EL (cell line): Measurements from ENCODE around the gene GABRB2.
"Not testable (repeated sequence)": the region's sequence is repeated elsewhere in the genome, so short reads cannot be mapped to it uniquely, and the experiment has no call there.

Experiments used
- DNase-seq: peaks from one replicate; pipeline ENCODE4 v3.0.0-alpha.2; 2016

Gene GABRB2

DNA sequence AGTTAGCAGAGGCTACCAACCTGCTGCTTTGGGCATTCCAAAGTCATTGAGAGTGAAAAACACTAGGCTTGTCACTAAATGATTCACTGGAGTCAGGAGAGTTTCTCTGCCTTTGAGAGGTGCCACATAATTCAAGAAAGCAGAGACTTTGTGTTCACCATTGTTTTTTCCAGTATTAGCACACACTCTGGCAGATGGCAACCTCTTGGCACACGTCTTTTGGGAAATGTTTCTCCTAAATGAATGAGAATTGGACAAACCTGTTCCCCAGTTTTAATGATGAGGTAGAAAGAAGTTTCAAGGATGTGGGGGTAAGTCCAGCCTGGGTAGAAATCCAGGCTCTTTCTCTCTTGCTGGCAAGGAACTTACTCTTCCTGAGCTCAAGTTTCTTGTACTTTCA is 259.1 kb downstream of the GABRB2 start:
- no peak for DNase-seq

DNA sequence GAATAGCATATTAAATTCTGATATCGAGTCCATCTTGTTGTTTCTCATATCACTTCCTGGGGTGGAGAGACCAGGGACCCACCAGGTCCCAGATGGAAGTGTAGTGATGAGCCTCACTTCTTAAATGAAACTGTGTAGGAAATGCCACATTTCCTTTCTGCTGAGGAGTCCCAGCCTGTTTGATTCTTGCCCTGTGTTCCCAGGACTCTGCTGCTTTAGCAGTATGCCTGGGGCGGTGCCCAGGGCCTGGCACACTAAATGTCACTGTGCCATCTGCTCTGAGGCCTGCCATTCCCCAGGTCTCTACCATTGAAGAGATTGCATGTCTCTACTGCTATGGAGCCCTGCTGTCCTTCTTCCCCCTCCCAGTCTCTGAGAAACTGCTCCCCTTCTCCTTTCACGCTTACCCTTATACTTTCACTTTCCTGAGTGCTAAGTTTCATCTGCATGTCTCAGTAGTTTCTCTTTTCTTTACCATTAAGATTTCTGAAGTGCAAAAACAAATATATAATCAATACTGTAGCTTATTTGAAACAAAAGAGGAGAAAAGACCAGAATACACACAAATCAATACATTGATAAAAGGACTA is 260.4 kb downstream of the GABRB2 start:
- DNase-seq = no peak

DNA sequence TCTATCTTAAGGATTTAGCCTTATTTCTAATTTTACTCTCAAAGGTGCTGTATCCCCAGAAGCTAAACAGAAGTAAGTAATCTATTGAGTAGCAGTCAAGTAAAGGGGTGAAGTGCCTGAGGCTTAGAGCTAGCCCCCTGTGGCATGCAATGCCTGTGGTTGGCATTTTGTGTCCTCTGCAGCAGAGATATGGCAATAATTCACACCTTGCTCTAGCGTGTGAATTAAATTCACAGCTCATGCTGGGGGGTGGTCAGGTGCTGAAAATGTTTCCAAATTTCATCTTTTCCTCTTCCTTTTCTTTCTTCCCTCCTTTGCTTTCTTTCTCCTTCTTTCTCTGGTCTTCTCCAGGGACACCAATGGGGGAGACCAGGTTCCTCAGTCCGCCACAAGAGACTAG is 262.1 kb downstream of the GABRB2 start:
- DNase-seq = no peak

DNA sequence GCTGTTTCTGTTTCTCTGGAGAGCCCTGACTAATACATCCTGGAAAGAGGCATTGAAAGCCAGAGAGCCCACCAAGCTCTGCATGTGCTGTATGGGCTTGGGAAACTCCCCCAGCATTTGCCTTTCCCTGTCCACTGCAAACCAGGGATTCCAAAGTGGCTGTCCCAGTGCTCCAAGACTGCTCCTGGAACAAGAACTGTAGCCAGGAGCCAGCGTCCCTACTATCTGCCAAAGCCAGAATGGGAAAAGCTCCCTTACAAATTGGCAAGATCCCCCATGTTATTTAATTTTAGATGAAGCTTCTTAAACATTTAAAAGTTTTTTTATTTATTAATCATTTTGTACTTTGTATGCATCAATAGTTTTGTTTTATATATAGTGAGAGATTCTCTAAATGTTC is 263.2 kb downstream of the GABRB2 start:
- no peak for DNase-seq

DNA sequence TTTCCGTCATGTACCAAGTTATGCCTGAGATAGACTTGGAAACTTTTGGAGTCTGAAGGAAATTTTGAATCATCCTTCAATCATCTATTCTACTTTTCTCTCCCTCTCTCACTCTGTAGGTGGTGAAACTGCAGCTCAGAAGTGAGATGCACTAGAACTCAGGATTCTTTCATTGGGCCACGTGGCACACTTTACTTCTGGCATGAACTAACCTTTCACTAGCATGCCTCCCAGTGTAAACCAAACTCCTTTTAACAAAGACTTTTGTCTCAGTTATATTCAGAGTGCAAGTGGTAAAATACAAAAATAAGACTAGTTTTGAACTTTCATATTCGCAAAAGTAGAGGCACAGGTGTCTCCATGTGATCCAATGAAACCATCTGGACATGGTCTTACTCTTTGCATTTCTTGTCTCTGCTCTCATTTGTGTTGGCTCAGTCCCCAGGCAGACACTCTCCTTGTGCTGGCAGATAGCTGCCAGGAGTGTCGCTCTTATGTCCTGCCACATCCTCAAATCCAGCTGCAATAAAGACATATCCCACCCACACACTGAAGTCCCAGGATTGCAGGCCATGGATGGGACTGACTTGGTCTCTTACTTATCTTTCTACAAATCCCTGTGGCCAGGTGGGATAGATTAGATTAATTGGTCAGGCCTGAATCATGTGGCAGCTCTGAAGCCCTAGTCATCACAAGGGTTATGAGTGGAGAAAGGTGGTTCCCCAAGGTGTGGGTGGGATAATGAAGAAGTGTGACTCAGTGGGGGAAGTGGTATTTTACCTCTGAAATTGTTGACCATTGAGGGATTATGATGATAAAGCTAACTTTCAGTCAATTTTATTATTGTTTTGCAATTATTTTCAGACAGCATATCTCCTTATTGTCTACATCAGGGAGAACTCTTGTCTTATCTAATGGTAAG is 267.5 kb downstream of the GABRB2 start:
- no peak for DNase-seq

DNA sequence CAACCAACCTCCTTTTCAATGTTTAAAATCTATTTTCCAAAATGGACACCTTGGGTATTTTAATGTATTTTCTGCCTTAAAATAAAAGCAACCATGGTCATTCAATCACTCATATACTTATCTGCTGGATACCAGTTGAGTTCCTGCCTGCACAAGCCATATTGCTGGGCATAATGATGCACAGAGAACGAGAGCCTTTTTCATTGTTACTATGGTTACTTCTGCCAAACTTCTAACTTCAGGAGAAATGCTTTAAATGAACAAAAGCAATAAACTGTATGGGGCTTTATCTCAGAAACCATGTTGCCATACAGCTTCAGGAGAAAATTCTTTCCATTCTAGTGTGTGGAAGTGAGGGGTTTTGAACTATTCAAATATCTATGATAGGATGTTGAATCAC is 269.5 kb downstream of the GABRB2 start:
- DNase-seq = no peak

DNA sequence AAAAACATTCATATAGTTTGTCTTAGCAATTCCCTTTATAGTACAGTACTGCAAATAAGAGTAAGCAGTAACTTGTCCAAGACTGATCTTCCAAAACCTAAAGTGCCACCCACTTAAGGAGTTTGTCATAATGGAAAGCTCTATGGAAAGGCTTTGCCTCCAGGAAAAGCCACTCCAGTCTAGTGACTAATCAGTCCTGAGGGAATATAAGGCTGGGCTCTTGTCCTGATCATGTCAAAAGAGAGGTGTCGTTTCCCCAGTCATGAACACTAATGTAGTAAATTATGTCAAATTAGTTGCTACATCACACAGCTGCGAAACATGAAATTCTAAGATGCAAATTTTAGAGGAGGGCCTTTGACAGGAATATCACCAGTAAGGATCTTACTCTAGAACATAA is 271.6 kb downstream of the GABRB2 start:
- DNase-seq = no peak

DNA sequence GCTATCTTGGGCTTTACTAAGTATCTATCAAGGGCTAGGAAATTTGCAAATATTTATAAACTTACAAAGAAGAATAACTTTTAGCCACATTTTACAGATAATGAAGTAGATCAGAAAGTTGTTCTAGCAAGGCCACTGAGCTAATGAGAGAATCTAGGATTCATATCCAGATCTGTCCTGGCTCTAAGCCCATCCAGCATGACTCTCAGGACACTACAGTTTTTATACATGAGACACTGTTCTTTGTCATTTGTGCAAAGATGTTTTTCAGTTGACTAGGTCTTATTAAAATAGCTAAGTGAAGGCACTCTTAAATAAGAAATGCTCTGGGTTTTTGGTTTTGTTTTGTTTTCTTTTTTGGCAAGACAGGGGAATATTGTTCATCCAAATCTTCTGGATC is 273.1 kb downstream of the GABRB2 start:
- no peak for DNase-seq

DNA sequence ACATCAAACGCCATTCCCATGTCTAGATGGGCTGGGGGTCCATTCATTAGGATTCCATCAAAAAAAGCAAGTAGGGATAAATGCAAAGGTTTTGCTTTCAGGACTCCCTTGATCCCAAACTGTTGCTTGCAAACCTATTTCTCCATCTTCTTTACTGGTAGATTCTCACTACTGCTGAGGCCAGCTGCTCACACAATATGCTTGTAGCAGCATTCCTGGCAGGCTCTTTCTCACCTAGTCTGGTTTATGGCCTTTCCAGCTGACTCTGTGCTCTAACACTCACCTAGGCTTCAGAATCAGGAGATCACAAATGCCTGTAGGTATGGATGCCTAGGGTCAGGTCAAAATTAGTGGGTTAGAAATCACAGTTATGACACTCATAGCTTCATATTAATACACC is 274.7 kb downstream of the GABRB2 start:
- DNase-seq = no peak

DNA sequence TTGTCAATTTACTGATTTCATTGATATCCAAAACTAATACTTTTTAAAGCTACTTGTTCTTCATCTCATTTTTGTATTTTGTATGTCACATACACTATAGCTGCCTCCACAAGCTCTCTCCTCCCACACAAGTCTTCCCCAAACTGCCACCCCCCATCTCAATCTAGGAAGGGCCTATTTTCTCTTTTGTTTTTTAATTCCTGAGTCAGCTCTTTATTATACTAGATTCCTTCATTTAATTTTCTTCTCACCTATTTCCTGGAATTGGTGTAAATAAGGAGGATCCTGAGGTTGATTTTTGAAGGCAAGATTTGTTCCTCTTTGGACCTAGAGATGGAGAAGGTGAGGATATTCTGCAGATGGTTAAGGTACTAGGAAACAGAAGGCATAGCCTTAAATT is 277.4 kb downstream of the GABRB2 start:
- DNase-seq = no peak

DNA sequence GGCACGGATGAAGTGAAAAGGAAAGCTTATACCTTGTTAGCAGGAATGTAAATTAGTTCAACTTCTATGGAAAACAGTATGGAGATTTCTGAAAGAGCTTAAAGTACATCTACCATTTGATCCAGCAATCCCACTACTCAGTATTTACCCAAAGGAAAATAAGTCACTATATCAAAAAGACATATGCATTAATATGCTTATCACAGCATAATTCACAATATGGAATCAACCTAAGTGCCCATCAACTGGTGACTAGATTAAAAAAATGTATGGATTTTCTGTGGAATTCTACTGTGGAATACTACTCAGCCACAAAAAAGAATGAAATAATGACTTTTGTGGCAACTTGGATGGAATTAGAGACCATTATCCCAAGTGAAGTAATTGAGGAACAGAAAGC is 279.6 kb downstream of the GABRB2 start:
- no peak for DNase-seq

DNA sequence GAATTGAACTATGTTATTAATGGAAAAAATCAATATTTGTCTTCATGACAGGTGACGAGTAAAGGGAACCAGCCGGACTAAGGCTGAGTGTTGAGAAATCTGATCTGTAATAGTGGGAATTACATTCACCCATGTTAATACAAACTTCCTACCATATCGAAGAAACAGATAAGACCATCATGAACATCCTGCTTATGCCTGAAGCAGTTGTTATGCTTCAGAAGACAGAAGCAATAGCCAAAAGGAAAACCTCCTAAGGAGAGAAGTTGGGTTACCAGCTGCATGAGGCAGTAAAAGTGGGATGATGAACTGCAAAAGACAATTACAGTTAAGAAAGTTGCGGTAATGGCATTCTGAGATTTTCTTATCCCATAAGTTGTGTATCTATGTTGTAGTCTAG is 281.5 kb downstream of the GABRB2 start:
- no peak for DNase-seq

DNA sequence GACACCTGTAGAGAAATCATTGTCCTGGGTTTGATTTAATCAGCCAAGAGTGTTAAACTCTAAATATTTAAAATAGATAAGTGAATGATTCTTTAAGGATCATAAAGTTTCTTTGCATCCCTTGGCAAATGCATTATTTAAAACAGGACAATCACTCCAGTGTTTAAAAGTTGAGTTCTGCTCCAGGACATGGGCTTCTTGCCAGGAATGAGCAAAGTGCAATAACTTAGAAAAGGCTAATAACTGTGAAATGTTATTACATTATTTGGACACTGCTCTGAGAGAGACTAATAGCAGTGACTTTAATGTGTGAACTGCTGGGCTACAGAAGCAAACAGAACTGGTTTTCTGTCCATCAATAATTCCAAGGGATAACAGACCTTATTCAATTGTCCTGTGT is 283.3 kb downstream of the GABRB2 start:
- no peak for DNase-seq

DNA sequence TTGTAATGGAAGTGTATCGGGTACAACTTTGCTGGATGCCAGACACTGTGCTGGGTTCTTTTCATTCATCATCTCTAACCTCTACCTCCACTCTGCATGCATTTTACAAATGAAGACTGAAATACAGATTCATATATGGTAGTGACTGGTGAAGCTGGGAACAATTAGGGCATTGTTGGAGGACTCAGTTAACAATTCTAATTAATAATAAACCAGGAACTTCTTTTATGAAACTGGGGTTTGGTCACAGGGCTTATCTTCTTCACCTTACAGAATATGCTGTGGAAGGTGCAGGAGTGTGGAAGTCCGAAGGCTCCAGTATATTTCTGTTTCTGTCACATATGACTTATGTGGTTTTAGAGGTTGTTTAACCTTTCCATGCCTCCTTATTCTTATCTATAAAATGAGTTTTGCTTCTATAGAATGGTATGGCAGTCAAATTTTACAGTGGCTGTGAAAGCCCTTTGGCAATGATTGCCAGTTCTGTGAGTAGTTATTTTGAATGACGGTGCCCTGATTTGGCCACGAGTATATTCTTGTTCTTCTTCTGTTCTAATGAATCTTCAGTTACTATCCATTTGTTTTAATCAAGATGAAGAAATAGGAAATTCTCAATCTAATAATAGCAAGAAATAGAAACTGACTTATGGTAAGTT is 284.7 kb downstream of the GABRB2 start:
- no peak for DNase-seq

DNA sequence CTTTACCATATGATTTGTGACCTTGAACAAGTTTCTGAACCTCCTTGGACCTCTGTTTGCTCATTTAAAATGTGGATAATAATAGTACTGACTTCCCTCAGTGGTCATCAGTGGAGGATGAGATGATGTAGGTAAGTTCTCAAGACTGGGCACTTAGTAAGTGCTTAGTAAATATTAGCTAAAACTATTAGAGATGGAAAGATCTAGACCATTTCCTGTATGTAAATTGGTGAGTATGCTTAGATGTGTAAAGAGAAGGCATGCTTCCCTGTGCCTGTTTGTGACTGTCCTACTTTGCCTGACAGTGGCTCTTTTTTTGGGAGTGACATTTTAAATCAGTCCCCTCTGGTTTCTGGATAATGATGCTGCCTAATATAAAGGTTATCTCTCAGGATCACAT is 288.1 kb downstream of the GABRB2 start:
- DNase-seq = no peak

DNA sequence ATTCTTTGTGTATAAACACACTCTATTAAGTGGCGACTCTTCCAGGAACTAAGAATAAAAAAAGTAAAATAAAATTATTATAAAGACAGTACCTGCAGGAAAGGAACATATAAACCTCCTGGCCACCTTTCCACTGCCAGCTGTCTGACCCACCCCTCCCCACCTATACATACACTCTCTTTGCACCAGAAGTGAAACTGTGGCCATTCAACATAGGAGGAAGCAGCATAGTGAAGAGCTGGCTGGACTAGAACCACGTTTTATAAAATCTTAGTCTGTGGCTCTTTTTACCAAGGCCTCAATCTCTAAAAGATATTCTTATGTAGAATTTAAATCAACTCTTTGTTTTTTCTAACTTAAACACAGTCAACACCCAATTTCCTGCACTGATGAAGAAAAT is 289.6 kb downstream of the GABRB2 start:
- DNase-seq = no peak

DNA sequence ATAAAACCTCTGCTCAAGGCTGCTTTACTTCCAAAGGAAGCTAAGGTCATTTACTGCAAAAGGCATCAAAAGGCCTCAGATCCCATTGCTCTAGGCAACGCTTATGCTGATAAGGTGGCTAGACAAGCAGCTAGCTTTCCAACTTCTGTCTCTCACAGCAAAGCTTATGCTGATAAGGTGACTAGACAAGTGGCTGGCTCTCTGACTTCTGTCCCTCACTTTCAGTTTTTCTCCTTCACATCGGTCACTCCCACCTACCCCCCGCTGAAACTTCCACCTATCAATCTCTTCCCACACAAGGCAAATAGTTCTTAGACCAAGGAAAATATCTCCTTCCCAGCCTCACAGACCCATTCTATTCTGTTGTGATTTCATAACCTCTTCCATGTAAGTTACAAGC is 293.6 kb downstream of the GABRB2 start:
- DNase-seq = not testable (repeated sequence)

DNA sequence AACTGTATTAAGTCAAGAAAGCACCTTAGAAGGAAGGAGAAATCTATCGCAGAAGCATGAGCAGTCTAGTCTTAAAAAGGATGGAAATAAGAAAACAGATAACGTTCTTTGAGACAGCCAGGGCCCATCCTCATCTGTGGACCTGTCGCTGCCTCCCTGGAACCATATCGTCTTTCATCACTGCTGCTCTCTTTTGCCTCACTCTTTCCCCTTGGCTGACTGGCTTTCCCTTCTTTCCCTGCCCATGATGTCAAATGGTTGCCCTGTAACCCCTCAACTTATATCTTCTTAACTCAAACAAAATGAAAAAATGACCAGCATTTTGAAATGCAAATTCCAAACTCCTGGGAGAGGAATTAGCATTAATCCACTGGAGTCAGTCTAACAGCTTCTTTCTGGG is 299.8 kb downstream of the GABRB2 start:
- DNase-seq = no peak

DNA sequence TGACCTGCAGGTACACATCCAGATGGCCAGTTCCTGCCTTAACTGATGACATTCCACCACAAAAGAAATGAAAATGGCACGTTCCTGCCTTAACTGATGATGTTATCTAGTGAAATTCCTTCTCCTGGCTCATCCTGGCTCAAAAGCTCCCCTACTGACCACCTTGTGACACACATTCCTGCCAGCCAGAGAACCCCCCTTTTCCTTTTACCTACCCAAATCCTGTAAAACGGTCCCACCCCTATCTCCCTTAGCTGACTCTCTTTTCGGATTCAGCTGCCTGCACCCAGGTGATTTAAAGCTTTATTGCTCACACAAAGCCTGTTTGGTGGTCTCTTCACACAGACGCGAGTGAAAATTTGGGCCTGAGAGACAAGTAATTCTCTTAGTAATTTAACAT is 300.7 kb downstream of the GABRB2 start:
- not testable (repeated sequence) for DNase-seq
